ENCODE measurements around the gene CSKMT.

The CSKMT gene

DNA sequence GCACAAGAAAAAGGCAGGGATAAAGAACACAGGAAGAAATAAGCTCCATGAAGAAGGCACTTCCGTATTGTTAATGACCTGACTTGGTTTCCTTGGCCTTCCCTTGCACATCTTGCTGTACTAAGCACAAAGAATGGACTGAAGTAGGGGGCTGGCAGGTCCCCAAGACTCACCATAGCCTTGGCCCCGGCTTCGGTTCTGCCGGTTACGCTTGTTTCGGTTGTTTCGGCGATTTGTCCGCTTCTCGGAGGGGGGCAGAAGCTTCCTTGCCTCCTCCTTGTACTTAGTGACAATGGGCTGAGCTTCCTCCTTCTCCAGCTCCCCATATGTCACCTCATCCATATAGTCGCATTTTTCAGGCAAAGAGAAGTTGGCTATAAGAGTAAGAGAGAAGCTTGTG is 51.7 kb downstream of the CSKMT start:
- DNase-seq (ENCODE audit: low read depth in 2 of 2), result no peak

Data from stimulated activated CD4-positive, alpha-beta T cell treated with anti-CD3 and anti-CD28 coated beads, Interleukin-15, amount 100 ng/mL, for 48 hours (primary cell).